Mammary epithelial cell (primary cell): ENCODE results near the gene VSTM4.

Source experiments
- EZH2 ChIP-seq: IDR thresholded peaks from 2 replicates; pipeline ENCODE4 v1.6.1; 2012; ENCODE audit warnings: low read length, inconsistent platforms, borderline replicate concordance
- TF ChIP-seq, protein P1 (sequence below), 2 donors: IDR thresholded peaks in 1 of 2; conservative IDR thresholded peaks in 1 of 2; 2 replicates each; pipeline ENCODE4 v1.5.1; 2011 to 2012; ENCODE audit warnings: inconsistent platforms in 2 of 2, low read length in 2 of 2, mild to moderate bottlenecking in 2 of 2, control low read depth in 1 of 2, low read depth in 1 of 2; ENCODE audit not compliant: insufficient read depth in 1 of 2; ENCODE audit errors: extremely low read depth in 1 of 2

DNA sequence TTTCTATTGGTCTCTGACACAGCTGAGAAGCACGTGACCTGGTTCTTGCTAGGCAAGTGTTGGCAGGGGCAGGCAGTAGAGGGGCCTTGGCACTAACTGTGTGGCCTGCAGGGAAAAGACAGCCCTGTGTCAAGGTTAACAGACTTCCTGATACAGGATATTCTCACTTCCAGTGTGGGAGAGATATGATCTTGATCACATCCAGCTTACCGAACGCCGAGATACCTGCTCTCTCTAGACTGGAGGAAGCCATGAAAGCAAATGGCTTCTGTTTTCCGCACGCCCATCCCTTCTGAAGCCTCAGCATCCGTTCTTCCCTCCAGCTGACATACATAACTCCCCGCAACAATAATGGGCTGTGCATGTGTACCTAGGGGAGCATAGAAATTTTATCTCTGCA is 79.4 kb downstream of the VSTM4 start:
- TF ChIP-seq, protein P1, sequence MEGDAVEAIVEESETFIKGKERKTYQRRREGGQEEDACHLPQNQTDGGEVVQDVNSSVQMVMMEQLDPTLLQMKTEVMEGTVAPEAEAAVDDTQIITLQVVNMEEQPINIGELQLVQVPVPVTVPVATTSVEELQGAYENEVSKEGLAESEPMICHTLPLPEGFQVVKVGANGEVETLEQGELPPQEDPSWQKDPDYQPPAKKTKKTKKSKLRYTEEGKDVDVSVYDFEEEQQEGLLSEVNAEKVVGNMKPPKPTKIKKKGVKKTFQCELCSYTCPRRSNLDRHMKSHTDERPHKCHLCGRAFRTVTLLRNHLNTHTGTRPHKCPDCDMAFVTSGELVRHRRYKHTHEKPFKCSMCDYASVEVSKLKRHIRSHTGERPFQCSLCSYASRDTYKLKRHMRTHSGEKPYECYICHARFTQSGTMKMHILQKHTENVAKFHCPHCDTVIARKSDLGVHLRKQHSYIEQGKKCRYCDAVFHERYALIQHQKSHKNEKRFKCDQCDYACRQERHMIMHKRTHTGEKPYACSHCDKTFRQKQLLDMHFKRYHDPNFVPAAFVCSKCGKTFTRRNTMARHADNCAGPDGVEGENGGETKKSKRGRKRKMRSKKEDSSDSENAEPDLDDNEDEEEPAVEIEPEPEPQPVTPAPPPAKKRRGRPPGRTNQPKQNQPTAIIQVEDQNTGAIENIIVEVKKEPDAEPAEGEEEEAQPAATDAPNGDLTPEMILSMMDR (conservative IDR thresholded peaks at IDR 0.05 in 1 of 2, IDR thresholded peaks at IDR 0.05 in 1 of 2; ENCODE audit: extremely low read depth in 1 of 2, insufficient read depth in 1 of 2, low read depth in 1 of 2, low read length in 2 of 2): no peak
- TF ChIP-seq EZH2: no peak
